HCT116 (cell line): ENCODE data around the gene GRK5. TPM values are rescaled to one million over a fixed set of nuclear protein-coding genes. Genes with fewer than 3 reads are reported as not detected.

Experiments used
- ATAC-seq: fragments of 200-7000 bp; cut with Tn5 transposase; 2 replicates; pipeline ENCODE4 v1.9.1; 2020; ENCODE audit warnings: mild to moderate bottlenecking, moderate library complexity
- BruUV-seq: library from RNA; stranded (reverse); fragments of 400-500 nt; replicated peaks from 2 replicates; lab custom pipeline; 2021; lab: Mats Ljungman, UMichigan
- CTCF ChIA-PET: fragments of 300-600 bp; sonication (Branson Sonifier 250); formaldehyde crosslinking; loops from one replicate; lab custom pipeline; 2021; ENCODE audit warnings: antibody characterized with exemption; lab: Charles Lee
- POLR2A ChIA-PET: fragments of 300-600, 350-600 bp; sonication (Branson Sonifier 250); formaldehyde crosslinking; loops from one replicate; lab custom pipeline; 2021; ENCODE audit warnings: antibody characterized with exemption; lab: Charles Lee
- RAD21 ChIA-PET, 2 experiments: fragments of 300-600 bp; sonication (Branson Sonifier 250); formaldehyde crosslinking; loops; one replicate each; lab custom pipeline; 2023; ENCODE audit warnings: low total read pairs in 2 of 2; ENCODE audit not compliant: uncharacterized antibody in 2 of 2, unreplicated experiment in 2 of 2, low non-redundant PET in 1 of 2; lab: Charles Lee
- DNase-seq: peaks from one replicate; pipeline ENCODE4 v3.0.0-alpha.2; 2010; ENCODE audit warnings: low read depth, low spot score
- H2AFZ ChIP-seq: fragments of 200-600 bp; shearing (Covaris generic), sonication (generic); 2 replicates; pipeline ENCODE4 v1.6.1; 2017; ENCODE audit warnings: low read depth, mixed run types, mixed read lengths, antibody characterized with exemption, low read length; ENCODE audit not compliant: poor library complexity, severe bottlenecking
- H3K27ac ChIP-seq: 2 replicates; pipeline ENCODE4 v1.5.1; 2012; ENCODE audit warnings: low read depth, low read length
- H3K27me3 ChIP-seq: fragments of 200-600 bp; sonication (generic); 2 replicates; pipeline ENCODE4 v1.6.1; 2016; ENCODE audit warnings: mixed run types, low read length, mixed read lengths; ENCODE audit not compliant: insufficient read depth
- H3K36me3 ChIP-seq, 2 experiments: fragments of 200-500 bp in 1 of 2; fragments of 200-600 bp in 1 of 2; sonication (Bioruptor generic) in 1 of 2; sonication (generic) in 1 of 2; 2 replicates each; pipeline versions ENCODE4 v1.5.1 to v1.6.1; 2014 to 2016; ENCODE audit warnings: low read length in 2 of 2, inconsistent platforms in 1 of 2, mixed read lengths in 1 of 2, mixed run types in 1 of 2; ENCODE audit not compliant: insufficient read depth in 2 of 2, control insufficient read depth in 1 of 2
- H3K4me1 ChIP-seq, 2 experiments: fragments of 200-600 bp in 1 of 2; sonication (generic) in 1 of 2; 2 replicates each; pipeline versions ENCODE4 v1.5.1 to v1.6.1; 2012 to 2017; ENCODE audit warnings: low read length in 2 of 2, inconsistent platforms in 1 of 2, mild to moderate bottlenecking in 1 of 2, mixed read lengths in 1 of 2, mixed run types in 1 of 2, moderate library complexity in 1 of 2; ENCODE audit not compliant: insufficient read depth in 2 of 2, control insufficient read depth in 1 of 2
- H3K4me2 ChIP-seq: fragments of 200-600 bp; sonication (generic); 2 replicates; pipeline ENCODE4 v1.6.1; 2017; ENCODE audit warnings: mixed run types, low read length, mixed read lengths
- H3K4me3 ChIP-seq, 2 experiments: fragments of 200-600 bp in 1 of 2; sonication (generic) in 1 of 2; replicated peaks in 1 of 2; 2 replicates each; pipeline ENCODE4 v1.5.1; 2011 to 2016; ENCODE audit warnings: low read length in 2 of 2, control low read depth in 1 of 2, low read depth in 1 of 2, mild to moderate bottlenecking in 1 of 2, mixed read lengths in 1 of 2, mixed run types in 1 of 2
- H3K79me2 ChIP-seq: fragments of 200-600 bp; sonication (generic); 2 replicates; pipeline ENCODE4 v1.6.1; 2017; ENCODE audit warnings: mild to moderate bottlenecking, mixed run types, low read length, moderate library complexity, mixed read lengths; ENCODE audit not compliant: insufficient read depth
- H3K9ac ChIP-seq: fragments of 200-600 bp; sonication (generic); 2 replicates; pipeline ENCODE4 v1.6.1; 2016; ENCODE audit warnings: low read length, mixed read lengths
- H3K9me2 ChIP-seq: fragments of 200-600 bp; sonication (generic), shearing (Covaris generic); 2 replicates; pipeline ENCODE4 v1.6.1; 2017; ENCODE audit warnings: mixed run types, mild to moderate bottlenecking, moderate library complexity; ENCODE audit not compliant: insufficient read depth
- H3K9me3 ChIP-seq, 2 experiments: fragments of 200-500 bp in 1 of 2; fragments of 200-600 bp in 1 of 2; sonication (Bioruptor generic) in 1 of 2; sonication (generic) in 1 of 2; 2 replicates each; pipeline ENCODE4 v1.6.1; 2014 to 2017; ENCODE audit warnings: low read length in 2 of 2, mixed read lengths in 2 of 2, inconsistent platforms in 1 of 2, low read depth in 1 of 2, mild to moderate bottlenecking in 1 of 2, mixed run types in 1 of 2, moderate library complexity in 1 of 2; ENCODE audit not compliant: control insufficient read depth in 1 of 2, insufficient read depth in 1 of 2
- H4K20me1 ChIP-seq: fragments of 200-600 bp; sonication (generic), shearing (Covaris generic); 2 replicates; pipeline ENCODE4 v1.6.1; 2017; ENCODE audit warnings: mixed run types, mild to moderate bottlenecking, moderate library complexity; ENCODE audit not compliant: insufficient read depth
- CBX3 ChIP-seq: IDR thresholded peaks from 2 replicates; pipeline ENCODE4 v1.6.1; 2012; ENCODE audit warnings: low read depth
- CEBPB ChIP-seq: IDR thresholded peaks from 2 replicates; pipeline ENCODE4 v1.6.1; 2012; ENCODE audit warnings: low read depth
- CTCF ChIP-seq, 3 experiments: fragments of 200-600 bp in 1 of 3; sonication (generic) in 1 of 3; IDR thresholded peaks in 2 of 3; conservative IDR thresholded peaks in 1 of 3; 2 replicates each; pipeline ENCODE4 v1.5.1; 2012 to 2017; ENCODE audit warnings: low read depth in 2 of 3, low read length in 2 of 3, antibody characterized with exemption in 1 of 3, borderline replicate concordance in 1 of 3, control low read depth in 1 of 3, mild to moderate bottlenecking in 1 of 3, mixed read lengths in 1 of 3, mixed run types in 1 of 3, moderate library complexity in 1 of 3; ENCODE audit not compliant: insufficient read depth in 1 of 3
- EGR1 ChIP-seq: IDR thresholded peaks from 2 replicates; pipeline ENCODE4 v1.6.1; 2012; ENCODE audit warnings: low read depth
- ELF1 ChIP-seq: IDR thresholded peaks from 2 replicates; pipeline ENCODE4 v1.6.1; 2012; ENCODE audit warnings: low read depth, borderline replicate concordance
- EZH2 ChIP-seq: fragments of 200-600 bp; sonication (generic); IDR thresholded peaks from 2 replicates; pipeline ENCODE4 v1.6.1; 2017; ENCODE audit warnings: antibody characterized with exemption, mixed run types
- EZH2phosphoT487 ChIP-seq: fragments of 200-600 bp; IDR thresholded peaks from 2 replicates; pipeline ENCODE4 v1.6.1; 2018; ENCODE audit warnings: antibody characterized with exemption, borderline replicate concordance
- FOSL1 ChIP-seq: IDR thresholded peaks from 2 replicates; pipeline ENCODE4 v1.6.1; 2012; ENCODE audit warnings: low read depth
- JUND ChIP-seq: IDR thresholded peaks from 2 replicates; pipeline ENCODE4 v1.6.1; 2012
- POLR2A ChIP-seq: IDR thresholded peaks from 2 replicates; pipeline ENCODE4 v1.7.0; 2011; ENCODE audit warnings: borderline replicate concordance; ENCODE audit not compliant: insufficient read depth, insufficient read length; ENCODE audit errors: extremely low read depth
- POLR2AphosphoS5 ChIP-seq: IDR thresholded peaks from 2 replicates; pipeline ENCODE4 v1.6.1; 2011; ENCODE audit warnings: mild to moderate bottlenecking, low read depth, low read length, moderate library complexity
- RAD21 ChIP-seq: IDR thresholded peaks from 2 replicates; pipeline ENCODE4 v1.6.1; 2012; ENCODE audit warnings: low read depth, mild to moderate bottlenecking
- SIN3A ChIP-seq: IDR thresholded peaks from 2 replicates; pipeline ENCODE4 v1.6.1; 2012; ENCODE audit warnings: low read depth
- SP1 ChIP-seq: IDR thresholded peaks from 2 replicates; pipeline ENCODE4 v1.6.1; 2012; ENCODE audit warnings: low read depth
- SRF ChIP-seq: IDR thresholded peaks from 2 replicates; pipeline ENCODE4 v1.6.1; 2012; ENCODE audit warnings: low read depth
- TCF7L2 ChIP-seq: IDR thresholded peaks from 2 replicates; pipeline ENCODE4 v1.7.0; 2011; ENCODE audit warnings: borderline replicate concordance, inconsistent platforms; ENCODE audit not compliant: insufficient read depth, insufficient read length; ENCODE audit errors: extremely low read depth
- YY1 ChIP-seq: IDR thresholded peaks from 2 replicates; pipeline ENCODE4 v1.6.1; 2011; ENCODE audit warnings: low read length, low read depth, moderate library complexity, mild to moderate bottlenecking; ENCODE audit not compliant: insufficient replicate concordance; ENCODE audit errors: extremely low read depth
- ZBTB33 ChIP-seq: IDR thresholded peaks from 2 replicates; pipeline ENCODE4 v1.6.1; 2011; ENCODE audit warnings: mild to moderate bottlenecking, low read length, moderate library complexity; ENCODE audit not compliant: insufficient replicate concordance; ENCODE audit errors: extremely low read depth
- ZFX ChIP-seq: fragments of 450-650 bp; IDR thresholded peaks from 2 replicates; pipeline ENCODE4 v1.6.1; 2017
- ZNF274 ChIP-seq: fragments of 200-500 bp; sonication (Bioruptor generic); IDR thresholded peaks from 2 replicates; pipeline ENCODE4 v1.6.1; 2014; ENCODE audit warnings: mild to moderate bottlenecking, low read depth, low read length, inconsistent platforms
- intact Hi-C: fragments of 100-400 bp; cut with micrococcal nuclease; formaldehyde crosslinking; loops from 2 replicates; pipeline ENCODE4 v1.10.0; 2022
- total RNA-seq: library from RNA; stranded (reverse); gene quantifications from one replicate; pipeline ENCODE4 v1.2.1, GENCODE V29; 2021; ENCODE audit not compliant: unreplicated experiment
- TF ChIP-seq, protein P1 (sequence below): IDR thresholded peaks from 2 replicates; pipeline ENCODE4 v1.6.1; 2012
- TF ChIP-seq, protein P2 (sequence below): IDR thresholded peaks from 2 replicates; pipeline ENCODE4 v1.6.1; 2012

GRK5 gene
- total RNA-seq, 1 experiment from 2014 or later: 7.3 TPM

DNA sequence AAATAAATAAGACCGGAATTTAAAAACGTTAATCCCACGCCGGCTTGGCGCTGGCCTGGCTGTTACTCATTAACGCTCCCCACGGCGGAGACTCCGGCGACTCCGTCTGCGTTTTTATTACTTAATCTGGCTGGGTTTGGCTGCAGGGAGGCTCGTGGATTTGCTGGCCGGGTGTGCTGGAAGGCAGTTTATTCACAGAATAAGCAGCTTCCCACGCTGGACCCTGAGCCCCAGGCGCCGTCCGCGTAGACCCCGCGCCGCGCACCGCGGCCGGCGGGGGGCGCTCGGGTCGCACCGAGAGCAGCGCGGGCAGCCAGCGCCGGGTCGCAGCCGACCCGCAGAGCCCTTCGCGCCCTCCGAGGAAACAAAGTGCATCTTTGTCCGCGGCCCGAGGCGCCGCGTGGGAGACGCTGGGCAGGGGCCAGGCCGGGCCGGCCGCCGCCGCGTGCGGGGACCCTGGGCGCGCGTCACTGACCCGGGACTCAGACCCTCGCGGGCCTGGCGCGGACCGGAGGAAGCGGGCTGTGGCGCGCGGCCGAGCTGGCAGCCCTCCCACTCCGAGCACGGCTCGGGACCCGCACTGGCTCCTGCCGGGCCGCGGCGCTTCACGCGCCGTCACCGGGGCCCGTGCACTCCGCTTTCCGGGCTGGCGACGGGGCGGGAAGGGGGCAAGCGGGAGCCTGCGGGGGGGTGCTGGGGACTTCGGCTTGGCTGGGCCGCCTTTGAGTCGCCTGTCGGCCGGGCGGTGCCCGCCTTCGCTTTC, 587 bp upstream of the GRK5 start:
- BruUV-seq: no TSS peak
- intact Hi-C loops: loop anchor here (1.0 to 5.0 kb wide), 3 partner anchors 111 to 391 kb away; partner anchors contain the start of gene TIAL1
- H3K4me2 ChIP-seq: peak overlapping the region; percentile 92
- DNase-seq (no peak), ATAC-seq (peak; percentile 72)
- H3K4me3 ChIP-seq: peak overlapping the region; percentile 48 to 69
- H2AFZ ChIP-seq: no peak overlapping the region
- CTCF ChIA-PET: interaction anchor here (0.7 to 4.3 kb wide), 24 partner anchors 8 to 336 kb away, joined by 3 to 37 read pairs (median 6); partner anchors contain the start of gene RGS10
- peaks cover 20 to 36% of the 10 kb centered on the region in 2 experiments; a peak in 3 of 4 replicates for H3K4me1 ChIP-seq
- POLR2A ChIA-PET: interaction anchor here (0.6 to 1.8 kb wide), 12 partner anchors 9 to 666 kb away, joined by 3 to 10 read pairs (median 3); partner anchors contain the start of genes MCMBP, RGS10 and TIAL1
- H3K9ac ChIP-seq: peak overlapping the region; percentile 73
- H3K9me2 ChIP-seq: no peaks in the 10 kb centered on the region
- RAD21 ChIA-PET: interaction anchor here (0.6 to 2.4 kb wide), 14 partner anchors 47 to 283 kb away, joined by 3 to 12 read pairs (median 3); no protein-coding TSS in a partner anchor
- no peaks in the 10 kb centered on the region for H3K27me3 ChIP-seq
- H3K27ac ChIP-seq: peak overlapping the region; percentile 84
- no peaks in the 10 kb centered on the region for H3K36me3 ChIP-seq
- H3K9me3 ChIP-seq: no peaks in the 10 kb centered on the region
- no peaks in the 10 kb centered on the region for H4K20me1 ChIP-seq
- no peaks in the 10 kb centered on the region for H3K79me2 ChIP-seq
- TF ChIP-seq ZBTB33 (no peak), EGR1 (no peak), POLR2A (peak; percentile 7), JUND (no peak), SP1 (no peak), EZH2phosphoT487 (no peak), ELF1 (no peak), POLR2AphosphoS5 (no peak), RAD21 (peak; percentile 84), EZH2 (no peak), ZFX (peak; percentile 88), FOSL1 (no peak), CBX3 (no peak), SRF (no peak), YY1 (peak; percentile 24), CTCF (IDR thresholded peaks at IDR 0.05 in 2 of 3, conservative IDR thresholded peaks at IDR 0.05 in 1 of 3; ENCODE audit: borderline replicate concordance in 1 of 3, insufficient read depth in 1 of 3, low read depth in 2 of 3, low read length in 2 of 3) (peak; percentile 62 to 87 (median 69)), SIN3A (no peak; the same call in 1 of the 2 replicates), CEBPB (no peak), TCF7L2 (no peak), ZNF274 (no peak)
- TF ChIP-seq, protein P1, sequence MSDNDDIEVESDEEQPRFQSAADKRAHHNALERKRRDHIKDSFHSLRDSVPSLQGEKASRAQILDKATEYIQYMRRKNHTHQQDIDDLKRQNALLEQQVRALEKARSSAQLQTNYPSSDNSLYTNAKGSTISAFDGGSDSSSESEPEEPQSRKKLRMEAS: peak; percentile 4; the same call in 1 of the 2 replicates
- TF ChIP-seq, protein P2, sequence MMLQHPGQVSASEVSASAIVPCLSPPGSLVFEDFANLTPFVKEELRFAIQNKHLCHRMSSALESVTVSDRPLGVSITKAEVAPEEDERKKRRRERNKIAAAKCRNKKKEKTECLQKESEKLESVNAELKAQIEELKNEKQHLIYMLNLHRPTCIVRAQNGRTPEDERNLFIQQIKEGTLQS: no peak
